Trophoblast cell (in vitro differentiated cells and primary cell): ENCODE results near the gene MCTP1.

Experiments used
- DNase-seq, 2 donors: peaks; one replicate each; pipeline ENCODE4 v3.0.0-alpha.2; 2016
- H2AFZ ChIP-seq: 2 replicates; pipeline ENCODE4 v1.6.1; 2013; ENCODE audit warnings: low read length, moderate library complexity, mild to moderate bottlenecking; ENCODE audit not compliant: insufficient read depth, poor library complexity
- H2AK5ac ChIP-seq: 2 replicates; pipeline ENCODE4 v1.6.1; 2013; ENCODE audit warnings: mild to moderate bottlenecking, low read length
- H2BK120ac ChIP-seq: 2 replicates; pipeline ENCODE4 v1.6.1; 2013; ENCODE audit warnings: low read length, mild to moderate bottlenecking, moderate library complexity; ENCODE audit not compliant: insufficient read depth, poor library complexity
- H2BK12ac ChIP-seq: 2 replicates; pipeline ENCODE4 v1.6.1; 2013; ENCODE audit warnings: mild to moderate bottlenecking, low read length, moderate library complexity
- H2BK5ac ChIP-seq: 2 replicates; pipeline ENCODE4 v1.6.1; 2013; ENCODE audit warnings: low read length, low read depth, moderate library complexity, mild to moderate bottlenecking; ENCODE audit not compliant: poor library complexity
- H3K14ac ChIP-seq: 2 replicates; pipeline ENCODE4 v1.6.1; 2013; ENCODE audit warnings: mild to moderate bottlenecking, low read length
- H3K18ac ChIP-seq: 2 replicates; pipeline ENCODE4 v1.6.1; 2013; ENCODE audit warnings: mild to moderate bottlenecking, low read length
- H3K23ac ChIP-seq: 2 replicates; pipeline ENCODE4 v1.6.1; 2013; ENCODE audit warnings: low read length
- H3K27ac ChIP-seq: 2 replicates; pipeline ENCODE4 v1.5.1; 2013; ENCODE audit warnings: low read depth, mild to moderate bottlenecking, inconsistent platforms, low read length, moderate library complexity
- H3K27me3 ChIP-seq: 2 replicates; pipeline ENCODE4 v1.6.1; 2013; ENCODE audit warnings: inconsistent platforms, mild to moderate bottlenecking, low read length, moderate library complexity; ENCODE audit not compliant: insufficient read depth
- H3K36me3 ChIP-seq, 2 experiments: 1 replicate in 1 of 2; 2 replicates in 1 of 2; pipeline ENCODE4 v1.6.1; 2013; ENCODE audit warnings: low read length in 2 of 2, mild to moderate bottlenecking in 2 of 2, moderate library complexity in 1 of 2; ENCODE audit not compliant: insufficient read depth in 2 of 2, control insufficient read depth in 1 of 2
- H3K4ac ChIP-seq: 2 replicates; pipeline ENCODE4 v1.6.1; 2013; ENCODE audit warnings: low read depth, mild to moderate bottlenecking, low read length, moderate library complexity
- H3K4me1 ChIP-seq, 2 experiments: 1 replicate in 1 of 2; 2 replicates in 1 of 2; pipeline ENCODE4 v1.6.1; 2013; ENCODE audit warnings: low read length in 2 of 2, mild to moderate bottlenecking in 2 of 2, moderate library complexity in 1 of 2; ENCODE audit not compliant: insufficient read depth in 2 of 2, control insufficient read depth in 1 of 2
- H3K4me2 ChIP-seq: 2 replicates; pipeline ENCODE4 v1.6.1; 2013; ENCODE audit warnings: inconsistent platforms, mild to moderate bottlenecking, low read length, moderate library complexity
- H3K4me3 ChIP-seq: 2 replicates; pipeline ENCODE4 v1.5.1; 2013; ENCODE audit warnings: mild to moderate bottlenecking, low read depth, low read length, inconsistent platforms
- H3K79me1 ChIP-seq: one replicate; pipeline ENCODE4 v1.6.1; 2013; ENCODE audit warnings: low read length
- H3K79me2 ChIP-seq: 2 replicates; pipeline ENCODE4 v1.6.1; 2013; ENCODE audit warnings: low read length, mild to moderate bottlenecking; ENCODE audit not compliant: control insufficient read depth, insufficient read depth, poor library complexity
- H3K9ac ChIP-seq: 2 replicates; pipeline ENCODE4 v1.6.1; 2013; ENCODE audit warnings: mild to moderate bottlenecking, low read length
- H3K9me3 ChIP-seq: 2 replicates; pipeline ENCODE4 v1.6.1; 2013; ENCODE audit warnings: low read depth, mild to moderate bottlenecking, control low read depth, inconsistent platforms, low read length; ENCODE audit not compliant: insufficient read depth
- H4K12ac ChIP-seq: 2 replicates; pipeline ENCODE4 v1.6.1; 2013; ENCODE audit warnings: low read depth, mild to moderate bottlenecking, low read length, moderate library complexity
- H4K8ac ChIP-seq: 2 replicates; pipeline ENCODE4 v1.6.1; 2013; ENCODE audit warnings: low read depth, mild to moderate bottlenecking, low read length, moderate library complexity
- H4K91ac ChIP-seq: one replicate; pipeline ENCODE4 v1.6.1; 2013; ENCODE audit warnings: low read depth, mild to moderate bottlenecking, low read length, moderate library complexity
- WGBS: extraction: QIAGEN DNeasy Blood & Tissue Kit; methylation state at CpG from one replicate; pipeline ENCODE4 v1.1.7; 2013; ENCODE audit warnings: missing lambda C conversion rate; ENCODE audit not compliant: insufficient read length, insufficient coverage; ENCODE audit errors: extremely low coverage; 5-methylcytosine and 5-hydroxymethylcytosine counted together

Gene MCTP1

DNA sequence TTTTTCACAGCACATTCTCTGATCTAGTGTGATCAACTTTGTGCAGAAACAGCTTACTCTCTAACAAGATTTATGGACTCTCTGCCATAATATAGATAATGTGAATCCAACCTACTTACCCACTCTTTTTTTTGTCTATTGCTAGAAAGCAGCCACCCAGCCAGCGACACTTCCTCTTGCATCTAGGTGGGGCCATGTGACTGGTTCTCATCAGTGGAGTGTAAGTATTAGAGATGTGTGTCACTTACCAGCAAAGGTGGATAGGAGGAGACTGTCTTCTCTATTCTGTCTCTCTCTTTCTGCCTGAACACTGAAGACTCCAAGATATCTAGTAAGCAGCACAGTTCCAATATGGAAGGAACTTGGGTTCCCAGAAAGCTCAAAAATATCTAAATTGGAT lies 174.8 kb downstream of the MCTP1 start:
- no peak overlapping the region for H3K18ac ChIP-seq
- H4K91ac ChIP-seq, result no peak overlapping the region
- no peak overlapping the region for H4K8ac ChIP-seq

DNA sequence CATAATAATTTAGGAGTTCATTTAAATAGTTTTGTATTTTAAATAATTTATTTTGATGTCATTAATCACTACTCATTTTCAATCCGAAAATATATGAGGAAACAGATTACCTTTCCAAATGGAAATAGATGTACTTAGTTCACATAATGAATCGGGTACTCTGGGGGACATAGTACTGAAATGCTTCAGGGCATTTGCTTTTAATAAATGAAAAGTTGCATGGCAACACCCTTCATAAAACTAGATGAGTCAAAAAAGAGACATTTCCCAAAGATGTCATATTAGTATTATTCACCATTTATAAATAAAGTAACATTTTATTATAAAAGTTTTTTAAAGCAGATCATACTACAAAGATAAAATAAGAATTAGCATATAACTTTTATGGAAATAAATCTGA lies 177.8 kb downstream of the MCTP1 start:
- Histone ChIP-seq H3K79me2 (no peaks in the 10 kb centered on the region), H3K27me3 (no peaks in the 10 kb centered on the region), H3K14ac (no peak overlapping the region), H3K9me3 (no peaks in the 10 kb centered on the region), H3K79me1 (no peaks in the 10 kb centered on the region), H3K4me3 (no peak overlapping the region), H4K12ac (no peak overlapping the region), H3K4ac (no peak overlapping the region), H3K36me3 (no peaks in the 10 kb centered on the region), H3K4me2 (no peak overlapping the region), H4K91ac (no peak overlapping the region), H4K8ac (no peak overlapping the region), H2BK5ac (no peak overlapping the region), H3K23ac (no peak overlapping the region), H3K27ac (no peak overlapping the region), H3K18ac (no peak overlapping the region), H2AK5ac (no peak overlapping the region), H2AFZ (no peak overlapping the region), H2BK12ac (no peak overlapping the region), H3K4me1 (no peaks in the 10 kb centered on the region), H3K9ac (no peak overlapping the region), H2BK120ac (no peak overlapping the region)
- no CpG with 5 or more reads among the region's 2 CpGs for WGBS
- DNase-seq, result no peak

More for the DNA sequence above, 174.8 kb downstream of the MCTP1 start:
- Histone ChIP-seq H3K4me2 (no peak overlapping the region), H3K4me1 (peaks cover 0 to 5% of the 10 kb centered on the region in 2 experiments), H2BK5ac (no peak overlapping the region), H3K36me3 (no peaks in the 10 kb centered on the region), H3K4ac (no peak overlapping the region), H3K27ac (no peak overlapping the region), H2AFZ (no peak overlapping the region), H3K4me3 (no peak overlapping the region), H2AK5ac (no peak overlapping the region), H3K79me2 (no peaks in the 10 kb centered on the region), H2BK12ac (no peak overlapping the region), H3K9me3 (no peaks in the 10 kb centered on the region), H3K79me1 (no peaks in the 10 kb centered on the region), H4K12ac (no peak overlapping the region), H3K23ac (no peak overlapping the region), H2BK120ac (no peak overlapping the region), H3K9ac (no peak overlapping the region), H3K27me3 (no peaks in the 10 kb centered on the region), H3K14ac (no peak overlapping the region)
- DNase-seq, result no peak
- WGBS, result no CpG with 5 or more reads among the region's 1 CpG

DNA sequence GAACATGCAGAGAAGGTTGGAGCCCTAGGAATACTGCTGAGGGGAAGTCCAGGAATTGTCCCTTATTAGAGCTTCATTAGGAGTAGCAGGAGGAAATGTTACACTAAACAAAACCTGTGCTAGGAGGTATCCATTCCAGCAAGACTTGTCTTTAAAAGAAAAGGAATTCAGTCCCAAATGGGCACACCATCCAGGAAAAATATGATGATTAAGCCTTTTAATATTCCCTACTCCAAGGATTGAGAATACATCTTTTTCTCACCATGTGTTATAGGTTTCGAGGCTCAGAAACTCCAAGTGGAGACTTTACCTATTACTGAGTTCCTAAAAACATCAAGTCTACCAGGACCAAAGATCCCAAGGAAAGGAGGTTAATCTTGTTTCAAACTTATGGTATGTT lies 179.3 kb downstream of the MCTP1 start:
- Histone ChIP-seq H3K27me3 (no peaks in the 10 kb centered on the region), H2BK120ac (no peak overlapping the region), H3K4me1 (no peaks in the 10 kb centered on the region), H3K27ac (no peak overlapping the region), H3K14ac (no peak overlapping the region), H2AFZ (no peak overlapping the region), H3K23ac (no peak overlapping the region), H2BK12ac (no peak overlapping the region), H3K18ac (no peak overlapping the region), H2AK5ac (no peak overlapping the region), H4K8ac (no peak overlapping the region), H2BK5ac (no peak overlapping the region), H3K79me1 (no peaks in the 10 kb centered on the region), H3K4me2 (no peak overlapping the region), H4K91ac (no peak overlapping the region), H3K4me3 (no peak overlapping the region), H4K12ac (no peak overlapping the region), H3K79me2 (no peaks in the 10 kb centered on the region), H3K9me3 (no peaks in the 10 kb centered on the region), H3K4ac (no peak overlapping the region), H3K9ac (no peak overlapping the region), H3K36me3 (no peaks in the 10 kb centered on the region)
- WGBS, result no CpG with 5 or more reads among the region's 1 CpG
- no peak for DNase-seq

DNA sequence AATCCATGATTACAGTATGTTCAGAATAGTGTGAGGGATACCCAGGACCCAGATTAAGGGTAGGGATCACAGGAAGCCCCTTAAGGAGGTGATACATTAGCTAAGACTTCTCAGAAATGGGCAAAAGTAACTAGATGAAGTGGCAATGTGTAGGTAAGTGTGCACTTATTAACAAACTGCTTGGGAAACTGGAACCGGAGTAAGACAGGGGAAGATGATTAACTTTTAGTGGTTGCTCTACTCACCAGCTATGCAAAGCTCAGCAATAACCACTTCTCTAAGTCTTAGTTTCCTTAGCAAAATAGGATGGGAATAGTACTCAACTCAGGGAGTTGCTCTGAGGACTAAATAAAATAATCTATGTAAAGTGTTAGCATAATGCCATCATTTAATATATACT lies 182.2 kb downstream of the MCTP1 start:
- no peak for DNase-seq
- no peak overlapping the region for H3K14ac ChIP-seq
- H3K18ac ChIP-seq, result no peak overlapping the region
- no CpG with 5 or more reads among the region's 1 CpG for WGBS
- no peak overlapping the region for H2AFZ ChIP-seq
- no peak overlapping the region for H3K23ac ChIP-seq
- H3K9me3 ChIP-seq, result no peaks in the 10 kb centered on the region
- H3K27me3 ChIP-seq, result no peaks in the 10 kb centered on the region
- no peak overlapping the region for H3K4ac ChIP-seq
- H2AK5ac ChIP-seq, result no peak overlapping the region
- H3K27ac ChIP-seq, result no peak overlapping the region
- H2BK120ac ChIP-seq, result no peak overlapping the region
- no peaks in the 10 kb centered on the region for H3K36me3 ChIP-seq
- H4K91ac ChIP-seq, result no peak overlapping the region
- no peak overlapping the region for H3K9ac ChIP-seq
- no peak overlapping the region for H3K4me3 ChIP-seq
- no peak overlapping the region for H2BK5ac ChIP-seq
- no peak overlapping the region for H2BK12ac ChIP-seq
- H4K12ac ChIP-seq, result no peak overlapping the region
- H3K79me1 ChIP-seq, result no peaks in the 10 kb centered on the region
- no peaks in the 10 kb centered on the region for H3K4me1 ChIP-seq
- no peak overlapping the region for H4K8ac ChIP-seq
- H3K4me2 ChIP-seq, result no peak overlapping the region
- H3K79me2 ChIP-seq, result no peaks in the 10 kb centered on the region
